HG02588 (cell line): ENCODE data around the gene REEP6.
"Not testable (repeated sequence)": the region's sequence is repeated elsewhere in the genome, so short reads cannot be mapped to it uniquely, and the experiment has no call there.

Experiments
- ATAC-seq: cut with Tn5 transposase; IDR thresholded peaks from one replicate; pipeline ENCODE4 v1.9.1; 2021; ENCODE audit warnings: mild to moderate bottlenecking, moderate library complexity; ENCODE audit not compliant: unreplicated experiment

REEP6 gene

DNA sequence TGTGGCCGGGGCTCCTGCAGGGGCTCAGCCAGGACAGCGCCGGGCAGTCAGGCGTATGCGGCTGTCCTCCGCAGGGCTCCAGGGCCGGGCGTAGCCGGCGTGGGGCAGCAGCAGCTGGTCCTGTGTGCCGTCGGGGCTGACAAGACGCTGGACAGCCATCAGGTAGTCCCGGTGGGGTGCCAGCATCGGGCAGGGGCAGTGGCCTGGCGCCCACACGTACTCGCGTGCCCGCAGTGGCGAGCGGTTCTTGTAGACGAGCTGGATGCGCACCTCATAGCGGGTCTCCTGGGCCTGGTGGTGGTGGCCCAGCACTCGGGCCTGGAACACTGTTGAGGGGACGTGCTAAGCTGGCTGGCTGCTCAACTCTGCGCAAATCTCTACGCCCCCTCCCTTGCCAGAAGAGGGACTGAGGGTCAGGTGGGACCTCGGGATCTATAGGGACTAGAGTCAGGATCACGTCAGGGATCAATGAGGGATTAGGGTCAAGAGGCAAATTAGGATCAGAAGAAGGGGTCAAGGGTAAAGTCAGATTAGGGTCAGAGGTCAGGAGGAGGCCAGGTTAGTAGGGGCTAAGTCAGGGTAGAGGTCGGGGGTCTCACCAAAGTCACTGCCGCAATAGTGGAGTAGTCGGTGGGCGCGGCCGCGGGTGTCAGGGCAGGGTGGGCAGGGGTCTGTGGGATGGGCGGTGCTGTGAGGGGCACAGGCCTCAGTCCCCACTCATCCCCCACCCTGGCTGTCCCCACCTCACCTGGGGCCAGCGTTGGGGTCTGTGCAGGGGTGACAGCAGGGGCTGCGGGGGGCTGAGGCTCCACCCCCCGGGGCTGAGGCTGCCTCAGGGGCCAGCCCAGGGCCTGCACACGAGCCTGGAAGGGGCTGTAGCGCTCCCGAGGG lies 15.3 kb downstream of the REEP6 start:
- ATAC-seq: no peak

DNA sequence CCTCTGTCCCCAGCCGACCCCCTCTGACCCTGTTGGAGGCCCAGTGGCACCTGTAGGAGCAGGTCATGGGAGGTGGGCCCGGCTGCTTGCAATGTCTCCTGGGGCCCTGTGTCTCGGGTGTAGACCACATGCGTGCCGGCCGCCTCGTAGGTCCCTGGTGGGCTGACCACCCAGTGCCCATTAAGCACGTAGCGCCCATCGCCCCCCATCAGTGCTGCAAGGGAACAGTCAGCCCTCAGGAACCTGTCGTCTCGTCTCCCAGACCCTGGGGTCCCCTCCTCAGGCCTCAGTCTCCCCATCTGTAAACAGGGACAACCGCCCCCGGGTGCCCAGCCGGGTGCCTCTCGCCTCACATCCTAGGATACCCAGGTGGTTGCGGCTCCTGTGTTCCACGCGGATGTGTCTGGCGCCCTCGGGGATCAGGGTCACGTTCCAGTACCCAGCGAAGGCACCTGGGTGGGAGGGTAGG lies 16.2 kb downstream of the REEP6 start:
- no peak for ATAC-seq

DNA sequence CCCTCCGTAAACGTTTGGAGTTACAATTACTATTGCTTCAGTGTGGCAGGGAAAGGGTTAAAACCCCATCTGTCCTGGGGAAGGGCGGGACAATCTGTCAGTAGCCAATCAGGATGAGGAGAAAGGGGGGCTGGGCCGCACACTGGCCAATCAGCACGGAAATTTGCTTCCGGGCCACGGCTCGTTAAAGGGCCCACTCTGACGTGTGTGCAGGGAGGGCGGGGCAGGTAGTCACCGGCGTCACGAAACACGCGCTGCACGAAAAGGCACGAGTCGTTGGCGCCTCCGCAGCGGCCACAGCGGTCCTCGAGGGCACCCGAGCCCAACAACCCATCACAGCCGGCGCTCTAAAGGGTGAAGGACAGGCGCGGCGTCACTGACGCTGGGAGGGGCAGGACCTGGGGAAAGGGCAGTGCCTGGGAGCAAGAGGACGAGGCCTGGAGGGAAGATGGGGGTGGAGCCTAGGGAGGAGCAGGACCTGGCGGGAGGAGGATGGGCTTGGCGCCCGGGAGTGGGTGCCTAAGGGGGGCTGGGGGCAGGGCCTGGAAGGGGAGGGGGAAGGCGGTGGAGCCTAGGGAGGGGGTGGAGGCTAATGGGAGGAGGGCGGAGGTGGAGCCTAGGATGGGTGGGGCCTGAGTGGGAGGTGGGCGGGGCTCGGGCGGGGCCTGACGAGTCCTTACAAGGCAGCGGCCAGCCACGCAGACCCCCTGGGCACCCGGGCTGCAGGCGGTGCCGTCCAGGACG lies 17.0 kb downstream of the REEP6 start:
- ATAC-seq: no peak

DNA sequence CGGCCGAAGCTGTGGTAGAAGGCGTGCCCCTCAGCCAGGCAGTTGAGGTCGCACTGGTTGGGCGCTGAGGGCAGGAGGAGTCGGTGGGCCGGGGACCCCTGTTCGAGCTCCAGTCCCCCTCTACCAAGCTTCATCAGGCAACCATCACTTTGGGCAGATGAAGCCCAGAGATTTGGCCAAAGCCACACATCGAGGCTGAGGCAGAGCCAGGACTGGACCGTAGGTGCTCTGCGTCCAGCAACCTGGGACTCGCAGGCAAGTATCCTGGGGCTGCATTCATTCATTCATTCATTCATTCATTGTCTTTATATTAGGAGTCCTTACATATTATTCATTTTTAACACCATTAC lies 17.5 kb downstream of the REEP6 start:
- no peak for ATAC-seq

DNA sequence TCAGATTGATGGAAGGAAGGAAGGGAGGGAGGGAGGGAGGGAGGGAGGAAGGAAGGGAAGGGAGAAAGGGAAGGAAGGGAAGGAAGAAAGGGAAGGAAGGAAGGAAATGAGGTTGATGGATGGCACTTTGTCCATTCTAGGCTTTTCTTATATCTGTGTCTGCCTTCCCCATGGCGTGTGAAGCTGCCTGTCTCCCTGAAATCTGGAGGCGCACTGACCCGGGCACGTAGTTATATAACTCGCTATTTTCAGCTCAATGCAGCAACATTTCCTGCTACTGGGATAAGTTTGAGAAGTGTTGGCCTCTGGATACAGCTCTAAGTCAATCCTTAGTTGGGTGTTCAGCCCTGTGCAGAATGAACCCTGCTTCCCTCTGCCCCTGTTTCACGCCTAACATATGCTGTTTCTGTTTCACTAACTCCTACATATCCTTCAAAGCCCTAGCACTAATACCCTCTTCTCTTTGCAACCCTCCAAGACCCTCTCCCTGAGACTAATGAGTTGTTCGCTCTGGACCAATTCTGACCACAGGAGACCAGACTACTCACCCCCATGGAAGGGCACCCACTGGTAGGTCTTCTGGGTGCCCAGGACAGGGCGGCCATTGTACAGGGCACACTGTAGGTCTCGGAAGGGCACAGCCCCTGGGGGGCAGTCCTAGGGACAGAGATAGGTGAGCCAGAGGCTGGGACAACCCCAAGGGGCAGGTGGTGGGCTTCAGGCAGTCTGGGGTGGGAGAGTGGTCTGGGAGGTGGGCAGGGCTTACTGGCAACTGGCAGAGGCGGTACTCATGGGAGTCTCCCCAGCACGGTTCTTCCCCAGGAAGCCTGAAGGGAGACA lies 18.8 kb downstream of the REEP6 start:
- ATAC-seq: no peak

DNA sequence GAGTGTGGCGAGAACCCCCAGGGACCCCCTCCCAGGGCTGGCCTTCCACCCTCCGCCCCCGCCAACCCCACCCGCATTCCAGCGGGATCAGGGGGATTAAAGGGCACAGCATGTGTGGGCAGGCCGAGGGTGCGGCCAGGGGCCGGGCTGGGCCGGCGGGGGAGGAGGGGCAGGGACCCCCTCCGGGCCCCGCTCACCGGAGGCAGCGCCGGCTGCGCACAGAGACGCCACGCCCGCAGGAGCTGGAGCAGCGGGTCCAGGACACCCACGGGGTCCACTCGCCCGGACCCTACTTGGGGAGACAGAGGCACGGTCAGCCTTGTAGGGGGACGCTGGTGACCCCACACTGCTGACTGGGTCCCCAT lies 19.4 kb downstream of the REEP6 start:
- no peak for ATAC-seq

DNA sequence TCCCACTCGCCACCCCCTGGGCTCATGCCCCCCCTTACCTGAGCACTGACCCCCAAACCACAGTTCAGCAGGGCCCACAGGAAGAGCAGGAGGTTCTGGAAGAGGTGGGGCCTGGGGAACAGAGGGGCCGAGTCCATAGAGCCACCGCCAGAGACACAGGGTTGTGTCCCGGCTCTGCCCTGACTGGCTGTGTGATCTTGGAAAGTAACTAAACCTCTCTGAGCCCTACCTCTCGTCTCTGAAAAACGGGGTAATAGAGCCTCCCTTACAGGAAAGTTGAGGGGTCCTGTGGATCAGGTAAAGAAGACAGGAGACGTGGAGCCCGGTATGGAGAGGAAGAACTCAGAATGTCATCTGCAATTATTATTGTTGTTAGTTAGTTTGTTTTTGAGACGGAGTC lies 19.8 kb downstream of the REEP6 start:
- ATAC-seq: no peak

DNA sequence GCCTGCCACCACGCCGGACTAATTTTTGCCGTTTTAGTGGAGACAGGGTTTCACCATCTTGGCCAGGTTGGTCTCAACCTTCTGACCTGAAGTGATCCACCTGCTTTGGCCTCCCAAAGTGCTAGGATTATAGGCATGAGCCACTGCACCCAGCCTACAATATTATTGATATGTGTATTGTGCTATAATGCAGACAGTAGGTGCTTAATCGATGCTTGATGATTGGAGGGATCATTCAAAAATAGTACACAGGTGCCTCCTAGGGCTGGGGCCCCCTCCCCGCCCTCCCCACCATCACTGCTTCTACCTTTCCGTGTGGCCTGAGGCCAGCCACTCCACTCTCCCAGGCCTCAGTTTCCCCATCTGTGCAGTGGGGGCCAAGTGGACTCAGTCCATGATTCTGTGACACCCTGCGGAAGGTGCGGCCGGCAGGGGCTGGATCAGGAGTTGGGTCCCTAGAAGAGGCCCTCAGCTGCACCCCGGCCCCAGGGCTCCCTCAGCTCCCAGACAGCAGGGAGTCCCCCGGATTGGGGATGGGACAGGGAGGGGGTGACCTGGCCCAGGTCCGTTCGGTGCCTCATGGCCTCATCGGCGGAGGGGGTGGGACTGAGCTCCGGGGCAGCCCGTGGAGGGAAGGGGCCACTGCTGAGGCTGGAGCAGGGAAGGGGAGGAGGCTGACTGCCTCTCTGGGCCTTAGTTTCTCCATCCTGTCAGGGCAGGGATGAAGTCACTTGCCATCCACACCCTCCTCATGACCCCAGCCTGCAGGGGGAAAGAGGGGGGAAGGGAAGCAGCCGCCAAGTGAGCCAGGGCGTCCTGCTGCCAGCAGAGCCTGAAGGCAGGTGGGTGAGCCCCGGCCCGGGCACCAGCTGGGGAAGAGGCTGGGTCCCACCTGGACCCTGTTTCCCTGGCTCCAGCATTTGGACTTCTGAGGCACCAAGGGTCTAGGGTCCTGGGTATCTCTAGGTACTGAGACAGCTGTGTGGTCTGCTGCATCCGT lies 20.6 kb downstream of the REEP6 start:
- no peak for ATAC-seq

DNA sequence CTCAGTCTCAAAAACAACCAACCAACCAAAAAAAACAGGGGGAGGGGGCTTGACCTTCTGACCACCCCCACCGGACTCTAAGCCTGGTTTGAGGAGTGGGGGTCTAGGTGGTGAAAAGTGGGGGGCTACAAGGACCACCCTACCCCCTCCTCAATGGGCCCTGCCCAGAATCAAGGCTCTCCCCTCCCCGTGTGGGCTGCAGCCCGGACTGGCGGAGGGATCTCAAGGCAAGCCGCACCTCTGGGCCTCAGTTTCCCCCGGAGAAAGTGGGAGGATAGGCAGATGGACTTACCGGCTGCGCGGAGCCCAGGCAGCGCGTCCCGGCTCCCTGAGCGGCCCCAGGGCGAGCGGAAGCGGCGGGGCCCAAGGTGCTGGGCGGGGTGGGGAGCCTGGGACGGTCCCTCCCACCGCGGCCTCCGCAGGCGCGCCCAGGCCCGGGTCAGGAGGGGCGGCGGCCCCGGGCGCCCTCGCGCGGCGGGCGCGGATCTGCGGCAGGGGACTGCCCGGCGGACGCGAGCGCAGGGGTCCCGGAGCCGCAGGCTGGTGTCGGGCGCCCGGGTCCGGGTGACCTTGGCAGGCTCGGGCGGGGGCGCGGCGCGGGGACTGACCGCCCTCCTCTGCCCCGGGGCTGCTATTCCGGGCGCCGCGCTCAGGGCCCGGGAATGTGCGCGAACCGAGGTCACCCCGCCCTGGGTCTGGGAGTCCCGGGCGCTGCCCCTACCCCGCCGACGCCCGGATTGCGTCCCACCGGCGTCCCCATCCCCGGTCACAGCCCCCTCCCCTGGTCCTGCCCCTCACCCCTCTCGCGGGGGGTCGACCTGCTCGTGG lies 21.9 kb downstream of the REEP6 start, which contains the start of gene ADAMTSL5:
ADAMTSL5 (minus strand) TSS at position 349 of the 828 bp plus-strand sequence. CDS start 2,076 bp downstream, outside the sequence.
- no peak for ATAC-seq

DNA sequence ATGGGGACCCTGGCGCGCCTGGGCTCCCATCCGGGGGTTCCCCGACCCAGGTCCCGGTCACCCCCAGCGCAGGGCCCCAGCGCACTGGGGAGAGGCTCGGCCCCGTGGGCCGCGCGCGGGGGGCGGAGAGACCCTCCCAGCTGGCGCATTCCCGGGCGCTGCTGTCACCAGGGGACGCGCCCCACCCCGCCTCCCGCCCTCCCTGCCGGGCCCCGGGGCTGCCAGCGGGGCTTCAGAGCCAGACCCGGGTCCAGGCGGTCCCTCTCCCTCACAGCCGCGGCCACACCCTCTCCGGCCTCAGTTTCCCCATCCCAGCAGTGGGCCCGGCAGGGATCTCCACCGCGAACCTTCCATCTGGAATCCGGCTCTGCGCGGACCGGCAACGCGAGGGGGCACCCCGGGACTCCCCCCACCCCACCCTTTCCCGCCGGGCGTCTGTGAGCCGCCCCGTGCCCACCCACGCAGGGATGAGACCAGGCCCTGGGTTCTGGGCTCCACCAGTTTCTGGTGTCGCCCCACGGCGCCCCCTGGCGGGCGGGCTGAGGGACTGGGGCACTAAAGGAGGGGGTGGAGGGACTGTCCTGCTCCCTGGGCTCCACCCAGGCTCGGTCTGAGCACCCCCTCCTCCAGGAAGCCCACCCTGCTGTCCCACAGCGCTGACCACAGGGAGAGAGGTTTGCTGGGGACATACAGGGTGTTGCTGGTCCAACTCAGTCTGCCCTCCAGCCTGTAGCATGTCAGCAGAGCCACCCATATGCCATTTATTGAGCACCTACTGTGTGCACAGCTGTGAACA lies 22.7 kb downstream of the REEP6 start:
- ATAC-seq: no peak

DNA sequence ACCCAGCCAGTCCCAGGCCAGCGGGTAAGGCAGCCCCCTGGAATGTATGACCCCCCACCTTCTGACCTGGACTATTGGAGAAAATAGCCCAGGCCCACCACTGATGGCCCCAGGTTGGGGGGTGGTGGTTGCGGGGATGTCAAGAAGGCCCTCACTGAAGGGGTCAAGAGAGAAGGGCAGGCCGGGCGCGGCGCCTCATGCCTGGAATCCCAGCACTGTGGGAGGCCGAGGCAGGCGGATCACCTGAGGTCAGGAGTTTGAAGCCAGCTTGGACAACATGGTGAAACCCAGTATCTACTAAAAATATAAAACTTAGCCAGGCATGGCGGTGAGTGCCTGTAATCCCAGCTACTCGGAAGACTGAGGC lies 23.3 kb downstream of the REEP6 start:
- ATAC-seq: no peak

DNA sequence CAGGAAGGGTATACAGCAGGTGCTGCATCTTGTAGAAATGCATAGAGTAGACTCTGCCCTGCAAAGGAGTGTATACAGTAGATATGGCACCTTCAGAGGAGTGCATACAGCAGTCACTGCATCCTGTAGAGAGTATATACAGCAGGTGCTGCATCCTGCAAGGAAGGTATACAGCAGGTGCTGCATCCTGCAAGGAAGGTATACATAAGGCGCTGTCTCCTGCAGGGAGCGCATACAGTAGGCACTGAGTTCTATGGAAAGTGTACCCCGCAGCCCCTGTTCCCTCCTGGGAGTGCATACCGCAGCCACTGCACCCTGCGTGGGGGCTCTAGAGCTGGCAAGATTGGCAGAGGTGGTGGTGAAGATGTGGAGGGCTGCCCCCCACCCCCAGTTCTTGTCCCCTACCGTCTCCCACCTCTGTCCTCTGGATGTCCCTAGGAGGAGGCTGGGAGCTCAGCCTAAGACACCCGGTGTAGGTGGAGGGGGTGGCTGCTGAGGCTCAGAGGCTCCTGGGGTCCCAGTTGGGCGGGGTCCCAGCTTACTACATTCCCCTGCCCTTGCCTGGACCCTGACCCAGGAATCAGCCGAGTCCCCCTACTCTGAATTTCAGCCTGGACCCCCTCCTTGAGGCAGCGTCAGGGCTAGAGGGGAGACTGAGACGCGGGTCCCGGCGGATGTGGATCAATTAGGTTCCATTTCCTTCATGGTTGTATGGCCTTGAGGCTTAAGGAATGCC lies 24.2 kb downstream of the REEP6 start:
- no peak for ATAC-seq

DNA sequence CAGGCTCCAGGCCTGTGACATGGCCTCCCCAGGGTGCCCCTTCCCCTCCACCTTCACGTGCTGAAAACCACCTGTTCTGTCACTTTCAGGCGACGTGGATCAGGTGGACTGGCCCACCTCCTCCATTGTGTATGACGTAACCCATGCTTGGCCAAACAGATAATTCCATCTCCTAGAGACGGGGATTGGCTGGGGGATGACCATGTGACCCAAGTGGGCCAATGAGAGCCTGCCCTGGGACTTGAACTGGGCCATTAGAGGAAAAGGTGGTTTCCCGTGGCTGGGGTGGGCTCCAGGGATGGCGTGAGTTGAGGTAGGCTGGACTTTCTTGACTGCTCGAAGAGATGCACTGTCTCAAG lies 25.4 kb downstream of the REEP6 start:
- no peak for ATAC-seq

DNA sequence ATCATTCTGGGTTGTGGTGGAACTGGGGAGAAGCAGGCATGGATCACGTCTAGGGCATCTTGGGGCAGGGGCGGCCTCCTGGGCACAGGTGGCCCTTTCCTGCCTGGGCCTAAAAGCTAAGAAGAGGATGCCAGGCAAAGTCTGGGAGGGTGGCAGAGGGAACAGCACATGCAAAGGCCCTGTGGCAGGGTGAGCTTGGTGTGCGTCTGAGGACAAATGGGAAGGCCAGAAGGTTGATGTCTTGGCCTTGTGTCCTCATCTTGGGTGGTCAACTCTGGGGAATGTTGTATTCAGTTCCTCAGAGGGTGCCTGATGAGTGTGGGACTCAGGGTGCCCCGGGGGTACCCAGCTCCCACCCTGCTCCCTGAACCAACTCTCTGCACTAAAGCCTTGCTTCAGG lies 27.5 kb downstream of the REEP6 start:
- no peak for ATAC-seq

DNA sequence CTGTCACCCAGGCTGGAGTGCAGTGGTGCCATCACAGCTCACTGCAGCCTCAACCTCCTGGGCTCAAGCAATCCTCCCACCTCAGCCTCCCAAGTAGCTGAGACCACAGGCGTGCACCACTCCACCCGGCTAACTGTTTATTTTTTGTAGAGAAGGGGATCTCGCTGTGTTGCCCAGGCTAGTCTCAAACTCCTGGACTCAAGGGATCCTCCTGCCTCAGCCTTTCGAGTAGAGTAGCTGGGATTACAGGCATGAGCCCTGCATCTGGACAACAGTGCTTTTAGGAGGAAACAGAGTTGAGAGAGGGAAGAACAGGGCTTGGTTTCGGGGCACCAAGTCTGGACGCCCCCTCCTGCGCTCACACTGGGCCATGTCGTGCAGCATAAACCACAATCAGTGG lies 28.8 kb downstream of the REEP6 start:
- not testable (repeated sequence) for ATAC-seq

DNA sequence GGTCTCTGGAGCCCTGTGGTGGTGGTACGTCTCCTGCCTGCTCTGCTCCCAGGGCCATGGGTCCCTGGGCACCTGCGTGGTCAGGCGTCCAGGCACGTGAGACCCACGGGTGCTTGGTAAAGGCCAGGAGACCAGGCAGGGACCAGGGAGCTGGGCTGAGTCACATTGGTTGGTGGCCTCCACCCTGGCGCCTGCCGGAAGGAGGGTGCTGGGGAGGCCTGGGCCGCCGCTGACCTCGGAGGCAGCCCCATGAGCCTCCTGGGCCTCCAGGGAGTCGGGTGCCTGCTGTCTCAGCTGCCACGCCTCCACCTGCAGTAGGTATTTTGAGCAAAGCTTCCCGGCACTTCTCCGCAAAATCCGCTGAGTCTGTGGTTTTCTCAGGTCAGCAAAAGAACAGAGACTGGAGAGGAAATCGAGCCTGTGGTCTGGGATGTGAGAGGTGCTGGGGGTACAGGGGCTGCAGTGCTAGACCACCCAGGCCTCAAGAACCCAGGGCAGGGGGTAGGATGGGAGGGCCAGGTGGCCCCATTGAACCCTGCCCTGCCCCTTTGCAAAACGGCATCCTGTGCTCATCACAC lies 29.3 kb downstream of the REEP6 start:
- no peak for ATAC-seq

DNA sequence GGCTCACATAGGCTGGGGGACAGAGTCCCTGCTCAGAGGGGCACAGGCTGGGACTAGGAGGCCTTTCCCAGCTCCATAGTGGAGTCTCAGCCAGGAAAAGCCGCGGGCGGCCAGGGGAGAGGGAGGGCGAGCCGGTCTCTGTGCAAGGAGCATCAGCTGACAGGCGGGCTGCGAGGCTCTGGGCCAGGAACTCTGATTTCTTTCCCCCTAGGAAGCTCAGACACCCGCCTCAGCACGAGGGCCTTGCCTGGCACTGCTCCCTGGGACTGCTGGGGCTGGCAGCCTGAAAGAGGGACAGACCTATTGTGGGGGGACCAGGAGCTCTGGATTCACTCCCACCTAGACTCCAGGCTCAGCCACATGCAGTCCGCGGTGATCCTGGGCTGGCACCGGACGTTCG lies 30.7 kb downstream of the REEP6 start:
- no peak for ATAC-seq
